Spinal cord (tissue), 10 donors: Measurements from ENCODE around the gene STEAP3. TPM values are rescaled to one million over a fixed set of nuclear protein-coding genes. Genes with fewer than 3 reads are reported as not detected.

Experiments used
- DNase-seq, 6 donors: peaks; one replicate each; pipeline versions ENCODE4 v3.0.0 to v3.0.0-alpha.2; 2013 to 2015; ENCODE audit warnings: low spot score in 6 of 6, low read depth in 4 of 6
- H3K27ac ChIP-seq: one replicate; pipeline ENCODE4 v1.5.1; 2013; ENCODE audit warnings: low read depth, low read length, control low read depth
- H3K27me3 ChIP-seq: one replicate; pipeline ENCODE4 v1.6.1; 2013; ENCODE audit warnings: low read length; ENCODE audit not compliant: control insufficient read depth, insufficient read depth
- H3K36me3 ChIP-seq: one replicate; pipeline ENCODE4 v1.6.1; 2013; ENCODE audit warnings: low read length; ENCODE audit not compliant: control insufficient read depth, insufficient read depth
- H3K4me1 ChIP-seq: one replicate; pipeline ENCODE4 v1.6.1; 2013; ENCODE audit warnings: low read length; ENCODE audit not compliant: control insufficient read depth, insufficient read depth
- H3K4me3 ChIP-seq: one replicate; pipeline ENCODE4 v1.5.1; 2013; ENCODE audit warnings: low read depth, low read length, control low read depth
- H3K9me3 ChIP-seq: one replicate; pipeline ENCODE4 v1.6.1; 2013; ENCODE audit warnings: low read length; ENCODE audit not compliant: control insufficient read depth, insufficient read depth
- WGBS: methylation state at CpG from one replicate; pipeline ENCODE4 v1.1.5; 2013; ENCODE audit warnings: missing lambda C conversion rate; ENCODE audit not compliant: insufficient coverage; 5-methylcytosine and 5-hydroxymethylcytosine counted together
- polyA plus RNA-seq, 2 donors: library from polyadenylated mRNA; unstranded; fragments of 120-200 nt; gene quantifications; one replicate each; pipeline ENCODE4 v1.2.1, GENCODE V29; 2013; ENCODE audit not compliant: insufficient read length in 2 of 2
- total RNA-seq, 2 donors: library from RNA; depleted of rRNA in 1 of 2; stranded (reverse); fragments of 120-200 nt in 1 of 2; fragments of >200 nt in 1 of 2; gene quantifications; one replicate each; pipeline versions ENCODE4 v1.2.3 to v1.2.4, GENCODE V29; 2013 to 2014
- donor health status: healthy.

The STEAP3 gene
- total and polyA plus RNA-seq, 4 donors = 0.94 to 7.0 (median 3.1) TPM

- DNase-seq = peak in 1 of 6 donors; percentile 62
Measured at GRCh38 chr2:119250718-119251290, 27.2 kb downstream of the STEAP3 start.

GRCh38 chr2:119251652-119252051 lies 28.0 kb downstream of the STEAP3 start:
- no peaks in the 10 kb centered on the region for H3K9me3 ChIP-seq
- peaks cover 6% of the 10 kb centered on the region for H3K36me3 ChIP-seq
- H3K4me1 ChIP-seq = peaks cover 26% of the 10 kb centered on the region
- no peaks in the 10 kb centered on the region for H3K27me3 ChIP-seq
- WGBS = 100% methylated on average over 5 of the region's 5 CpGs
- H3K4me3 ChIP-seq = no peak overlapping the region
- H3K27ac ChIP-seq = no peak overlapping the region
- no peak for DNase-seq

More at GRCh38 chr2:119250718-119251290, 27.2 kb downstream of the STEAP3 start:
- Histone ChIP-seq H3K9me3 (no peaks in the 10 kb centered on the region), H3K27me3 (no peaks in the 10 kb centered on the region), H3K4me3 (no peak overlapping the region), H3K4me1 (peaks cover 18% of the 10 kb centered on the region), H3K27ac (no peak overlapping the region), H3K36me3 (peaks cover 6% of the 10 kb centered on the region)
- WGBS = 49% methylated on average over 10 of the region's 10 CpGs

GRCh38 chr2:119252186-119253113 lies 28.8 kb downstream of the STEAP3 start:
- Histone ChIP-seq H3K9me3 (no peaks in the 10 kb centered on the region), H3K27ac (no peak overlapping the region), H3K27me3 (no peaks in the 10 kb centered on the region), H3K4me3 (no peak overlapping the region), H3K36me3 (peaks cover 6% of the 10 kb centered on the region), H3K4me1 (peaks cover 27% of the 10 kb centered on the region)
- 65% methylated on average over 8 of the region's 12 CpGs for WGBS
- DNase-seq = peak in 1 of 6 donors; percentile 45

- Histone ChIP-seq H3K27me3 (no peaks in the 10 kb centered on the region), H3K36me3 (no peaks in the 10 kb centered on the region), H3K9me3 (no peaks in the 10 kb centered on the region), H3K27ac (no peak overlapping the region), H3K4me1 (peaks cover 27% of the 10 kb centered on the region), H3K4me3 (no peak overlapping the region)
- no CpG with 5 or more reads among the region's 2 CpGs for WGBS
- DNase-seq = no peak
Measured at GRCh38 chr2:119253114-119253702, 29.6 kb downstream of the STEAP3 start.

- DNase-seq = no peak
- H3K9me3 ChIP-seq = no peaks in the 10 kb centered on the region
- peaks cover 29% of the 10 kb centered on the region for H3K4me1 ChIP-seq
- H3K36me3 ChIP-seq = no peaks in the 10 kb centered on the region
- H3K4me3 ChIP-seq = no peak overlapping the region
- no peak overlapping the region for H3K27ac ChIP-seq
- H3K27me3 ChIP-seq = no peaks in the 10 kb centered on the region
- whole genome bisulfite sequencing = 89% methylated on average over 13 of the region's 14 CpGs
Measured at GRCh38 chr2:119253760-119254600, 30.3 kb downstream of the STEAP3 start.

GRCh38 chr2:119254601-119255080 lies 31.0 kb downstream of the STEAP3 start:
- Histone ChIP-seq H3K4me3 (no peak overlapping the region), H3K9me3 (no peaks in the 10 kb centered on the region), H3K27me3 (no peaks in the 10 kb centered on the region), H3K27ac (no peak overlapping the region), H3K36me3 (no peaks in the 10 kb centered on the region), H3K4me1 (peaks cover 35% of the 10 kb centered on the region)
- WGBS = 94% methylated on average over 9 of the region's 10 CpGs
- no peak for DNase-seq

GRCh38 chr2:119255760-119256581 lies 32.3 kb downstream of the STEAP3 start:
- no peak overlapping the region for H3K27ac ChIP-seq

GRCh38 chr2:119256582-119256921 lies 32.9 kb downstream of the STEAP3 start:
- no CpG with 5 or more reads among the region's 2 CpGs for WGBS
- no peak for DNase-seq
- Histone ChIP-seq H3K9me3 (no peaks in the 10 kb centered on the region), H3K27me3 (no peaks in the 10 kb centered on the region), H3K36me3 (no peaks in the 10 kb centered on the region), H3K4me1 (peaks cover 24% of the 10 kb centered on the region), H3K27ac (no peak overlapping the region), H3K4me3 (no peak overlapping the region)

More at GRCh38 chr2:119255760-119256581, 32.3 kb downstream of the STEAP3 start:
- H3K4me3 ChIP-seq = no peak overlapping the region
- H3K4me1 ChIP-seq = peaks cover 26% of the 10 kb centered on the region
- peak in 2 of 6 donors; percentile 60 to 82 for DNase-seq
- no peaks in the 10 kb centered on the region for H3K36me3 ChIP-seq
- H3K27me3 ChIP-seq = no peaks in the 10 kb centered on the region
- no peaks in the 10 kb centered on the region for H3K9me3 ChIP-seq
- 5% methylated on average over 5 of the region's 12 CpGs for WGBS
